ENCODE measurements around the gene HPCAL4.
A peak's percentile ranks its signal among the peaks of the same experiment; 100 is the strongest.

HPCAL4 gene

GRCh38 chr1:39691383-39692151, at the start of gene HPCAL4:
HPCAL4 (minus strand) TSS chr1:39691433; CDS start chr1:39684603, 6,830 bp downstream.
- peak; percentile 81 for DNase-seq

GRCh38 chr1:39738622-39739366, 47.6 kb upstream of the HPCAL4 start, which contains the start of gene PPIE:
PPIE (plus strand) TSS chr1:39738882; CDS start chr1:39738901, 19 bp downstream.
- peak; percentile 95 for DNase-seq

- no peak for DNase-seq
Observed at GRCh38 chr1:39737546-39738169, 46.4 kb upstream of the HPCAL4 start.

- DNase-seq = no peak
Observed at GRCh38 chr1:39735731-39736130, 44.5 kb upstream of the HPCAL4 start.

- no peak for DNase-seq
Observed at GRCh38 chr1:39733161-39733560, 41.9 kb upstream of the HPCAL4 start.

GRCh38 chr1:39732730-39733129, 41.5 kb upstream of the HPCAL4 start:
- DNase-seq = no peak

GRCh38 chr1:39729842-39730241, 38.6 kb upstream of the HPCAL4 start:
- DNase-seq = no peak

- peak; percentile 5 for DNase-seq
Observed at GRCh38 chr1:39729030-39729429, 37.8 kb upstream of the HPCAL4 start.

- DNase-seq = no peak
Observed at GRCh38 chr1:39727932-39728317, 36.7 kb upstream of the HPCAL4 start.

- DNase-seq = no peak
Observed at GRCh38 chr1:39727221-39727931, 36.1 kb upstream of the HPCAL4 start.

- no peak for DNase-seq
Observed at GRCh38 chr1:39726600-39726999, 35.4 kb upstream of the HPCAL4 start.

- no peak for DNase-seq
Observed at GRCh38 chr1:39722495-39722894, 31.3 kb upstream of the HPCAL4 start.

- no peak for DNase-seq
Observed at GRCh38 chr1:39721664-39722063, 30.4 kb upstream of the HPCAL4 start.

GRCh38 chr1:39720094-39720999, 29.1 kb upstream of the HPCAL4 start:
- DNase-seq = peak; percentile 83

- no peak for DNase-seq
Observed at GRCh38 chr1:39717809-39718208, 26.6 kb upstream of the HPCAL4 start.

- DNase-seq = no peak
Observed at GRCh38 chr1:39713557-39713956, 22.3 kb upstream of the HPCAL4 start.

GRCh38 chr1:39711966-39712340, 20.7 kb upstream of the HPCAL4 start:
- no peak for DNase-seq

- DNase-seq = peak; percentile 94
Observed at GRCh38 chr1:39711104-39711965, 20.1 kb upstream of the HPCAL4 start.

GRCh38 chr1:39707506-39707905, 16.3 kb upstream of the HPCAL4 start:
- DNase-seq = no peak

GRCh38 chr1:39704757-39705156, 13.5 kb upstream of the HPCAL4 start:
- no peak for DNase-seq

GRCh38 chr1:39701049-39701439, 9.8 kb upstream of the HPCAL4 start:
- DNase-seq = no peak

Data from OCI-M1 (cell line).